ENCODE results near the gene MXD3. TPM values are rescaled to one million over a fixed set of nuclear protein-coding genes. Genes with fewer than 3 reads are reported as not detected.

The MXD3 gene
- total and polyA plus RNA-seq, 2 donors (not counting 3 experiments of a cell fraction or from before 2014, with no cell fraction given) = 38.4 to 44.2 TPM

GRCh38 chr5:177333420-177334154, 21.9 kb upstream of the MXD3 start:
- TF ChIP-seq GATA2 (IDR thresholded peaks at IDR 0.05; ENCODE audit: insufficient read depth, insufficient read length, low read depth, low read length) (no peak), POLR2AphosphoS5 (IDR thresholded peaks at IDR 0.05; ENCODE audit: insufficient read depth, low read depth, low read length) (no peak), EZH2 (IDR thresholded peaks at IDR 0.05; ENCODE audit: borderline replicate concordance, low read depth, low read length, severe bottlenecking) (no peak), FOS (IDR thresholded peaks at IDR 0.05; ENCODE audit: borderline replicate concordance, insufficient read depth, low read length) (no peak)
- H3K27me3 ChIP-seq (ENCODE audit: control insufficient read depth in 2 of 2, insufficient read depth in 2 of 2, low read length in 2 of 2) = no peaks in the 10 kb centered on the region
- BruUV-seq (replicated peaks) = no TSS peak
- ChIA-PET CTCF (no interaction called here), POLR2A (no interaction called here)
- FAIRE-seq (no peak), DNase-seq (ENCODE audit: low read depth, low spot score) (no peak)
- H3K9me3 ChIP-seq (replicated peaks; ENCODE audit: control insufficient read depth, insufficient read depth, low read length) = no peaks in the 10 kb centered on the region
- peaks cover under 1% of the 10 kb centered on the region for H3K4me1 ChIP-seq (ENCODE audit: control insufficient read depth, extremely low read depth, insufficient read depth, low read length)
- no peak overlapping the region for H2AFZ ChIP-seq (ENCODE audit: low read depth, low read length)
- peaks cover 0 to 55% of the 10 kb centered on the region in 2 experiments for H3K36me3 ChIP-seq (ENCODE audit: control insufficient read depth in 2 of 2, extremely low read depth in 1 of 2, insufficient read depth in 2 of 2, low read length in 2 of 2)
- no peaks in the 10 kb centered on the region for H4K20me1 ChIP-seq (replicated peaks; ENCODE audit: control insufficient read depth, extremely low read depth, insufficient read depth, low read length)
- no peak overlapping the region for H3K9ac ChIP-seq (replicated peaks; ENCODE audit: extremely low read depth, insufficient read depth, low read length)
- dilution Hi-C loops (cut with MboI; ENCODE audit: extremely low pct_ligation_motif_present, low sequenced_read_pairs) = no loop called here
- H3K9me1 ChIP-seq (replicated peaks; ENCODE audit: control insufficient read depth, extremely low read depth, insufficient read depth, low read length) = no peaks in the 10 kb centered on the region
- intact Hi-C loops (cut with micrococcal nuclease) = no loop called here
- H3K79me2 ChIP-seq (ENCODE audit: control insufficient read depth, insufficient read depth, low read length) = no peaks in the 10 kb centered on the region
- H3K27ac ChIP-seq (ENCODE audit: insufficient read depth, low read depth, low read length) = no peak overlapping the region
- no peak overlapping the region for H3K4me3 ChIP-seq (replicated peaks in 1 of 3; ENCODE audit: insufficient read depth in 1 of 3, low read depth in 1 of 3, low read length in 3 of 3)
- no peak overlapping the region for H3K4me2 ChIP-seq (ENCODE audit: insufficient read depth, low read length)

- Histone ChIP-seq H3K79me2 (ENCODE audit: control insufficient read depth, insufficient read depth, low read length) (no peaks in the 10 kb centered on the region), H3K9me1 (replicated peaks; ENCODE audit: control insufficient read depth, extremely low read depth, insufficient read depth, low read length) (no peaks in the 10 kb centered on the region), H4K20me1 (replicated peaks; ENCODE audit: control insufficient read depth, extremely low read depth, insufficient read depth, low read length) (no peaks in the 10 kb centered on the region), H3K9me3 (replicated peaks; ENCODE audit: control insufficient read depth, insufficient read depth, low read length) (no peaks in the 10 kb centered on the region), H3K4me1 (ENCODE audit: control insufficient read depth, extremely low read depth, insufficient read depth, low read length) (peaks cover 8% of the 10 kb centered on the region), H2AFZ (ENCODE audit: low read depth, low read length) (no peak overlapping the region), H3K27ac (ENCODE audit: insufficient read depth, low read depth, low read length) (no peak overlapping the region), H3K4me2 (ENCODE audit: insufficient read depth, low read length) (no peak overlapping the region), H3K27me3 (ENCODE audit: control insufficient read depth in 2 of 2, insufficient read depth in 2 of 2, low read length in 2 of 2) (no peaks in the 10 kb centered on the region), H3K4me3 (replicated peaks in 1 of 3; ENCODE audit: insufficient read depth in 1 of 3, low read depth in 1 of 3, low read length in 3 of 3) (no peak overlapping the region), H3K36me3 (ENCODE audit: control insufficient read depth in 2 of 2, extremely low read depth in 1 of 2, insufficient read depth in 2 of 2, low read length in 2 of 2) (peaks cover 0 to 47% of the 10 kb centered on the region in 2 experiments), H3K9ac (replicated peaks; ENCODE audit: extremely low read depth, insufficient read depth, low read length) (no peak overlapping the region)
- POLR2A ChIA-PET = no interaction called here
- DNase-seq (ENCODE audit: low read depth, low spot score) (no peak), FAIRE-seq (no peak)
- no peak for TF ChIP-seq GATA2 (IDR thresholded peaks at IDR 0.05; ENCODE audit: insufficient read depth, insufficient read length, low read depth, low read length)
- TF ChIP-seq POLR2AphosphoS5 (IDR thresholded peaks at IDR 0.05; ENCODE audit: insufficient read depth, low read depth, low read length) = no peak
- no peak for TF ChIP-seq JUN (IDR thresholded peaks at IDR 0.05; ENCODE audit: borderline replicate concordance, insufficient read depth, insufficient read length, low read depth)
- no peak for TF ChIP-seq EZH2 (IDR thresholded peaks at IDR 0.05; ENCODE audit: borderline replicate concordance, low read depth, low read length, severe bottlenecking)
- TF ChIP-seq FOS (IDR thresholded peaks at IDR 0.05; ENCODE audit: borderline replicate concordance, insufficient read depth, low read length) = no peak
- dilution Hi-C loops (cut with MboI; ENCODE audit: extremely low pct_ligation_motif_present, low sequenced_read_pairs) = no loop called here
- intact Hi-C loops (cut with micrococcal nuclease) = no loop called here
- CTCF ChIA-PET = interaction anchor here (1.8 kb wide), 1 partner anchor 23 kb away, joined by 6 read pairs; no protein-coding TSS in a partner anchor
- BruUV-seq (replicated peaks) = no TSS peak
Observed at GRCh38 chr5:177332896-177333260, 21.2 kb upstream of the MXD3 start.

All from endothelial cell of umbilical vein (primary cell).